Stimulated activated CD4-positive, alpha-beta T cell treated with anti-CD3 and anti-CD28 coated beads, Interleukin-1b, Interleukin-23, amount 100 ng/mL, for 24 hours (primary cell): ENCODE measurements around the gene NOLC1.

Source experiments
- DNase-seq, 4 experiments: peaks; one replicate each; pipeline ENCODE4 v3.0.0-alpha.2; 2020; ENCODE audit warnings: low read depth in 4 of 4, low spot score in 1 of 4

The NOLC1 gene

DNA sequence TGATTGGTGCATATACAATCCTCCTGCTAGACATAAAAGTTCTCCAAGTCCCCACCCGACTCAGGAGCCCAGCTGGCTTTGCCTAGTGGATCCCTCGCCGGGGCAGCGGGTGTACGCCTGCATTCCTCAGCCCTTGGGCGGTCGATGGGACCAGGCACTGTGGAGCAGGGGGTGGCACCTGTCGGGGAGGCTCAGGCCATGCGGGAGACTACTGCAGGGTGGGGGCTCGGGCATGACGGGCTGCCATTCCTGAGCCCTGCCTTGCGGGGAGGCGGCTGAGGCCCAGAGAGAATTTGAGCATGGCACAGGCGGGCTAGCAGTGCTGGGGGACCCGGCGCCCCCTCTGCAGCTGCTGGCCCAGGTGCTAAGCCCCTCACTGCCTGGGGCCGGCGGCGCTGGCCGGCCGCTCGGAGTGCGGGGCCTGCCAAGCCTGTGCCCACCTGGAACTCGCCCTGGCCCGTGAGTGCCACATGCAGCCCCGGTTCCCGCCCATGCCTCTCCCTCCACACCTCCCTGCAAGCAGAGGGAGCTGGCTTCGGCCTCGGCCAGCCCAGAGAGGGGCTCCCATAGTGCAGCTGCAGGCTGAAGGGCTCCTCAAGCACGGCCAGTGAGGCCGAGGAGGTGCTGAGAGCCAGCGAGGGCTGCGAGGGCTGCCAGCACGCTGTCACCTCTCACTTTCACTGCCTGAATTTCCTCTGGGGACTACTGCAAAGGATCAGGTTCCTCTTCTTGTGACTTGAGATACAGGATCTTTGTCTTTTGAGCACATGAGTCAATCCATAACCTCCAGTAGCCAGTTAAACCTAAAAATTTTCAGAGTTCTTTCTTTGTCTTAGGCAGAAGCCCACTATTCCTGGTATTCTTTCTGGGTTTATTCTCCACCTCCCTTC is 48.8 kb downstream of the NOLC1 start:
- DNase-seq: no peak

DNA sequence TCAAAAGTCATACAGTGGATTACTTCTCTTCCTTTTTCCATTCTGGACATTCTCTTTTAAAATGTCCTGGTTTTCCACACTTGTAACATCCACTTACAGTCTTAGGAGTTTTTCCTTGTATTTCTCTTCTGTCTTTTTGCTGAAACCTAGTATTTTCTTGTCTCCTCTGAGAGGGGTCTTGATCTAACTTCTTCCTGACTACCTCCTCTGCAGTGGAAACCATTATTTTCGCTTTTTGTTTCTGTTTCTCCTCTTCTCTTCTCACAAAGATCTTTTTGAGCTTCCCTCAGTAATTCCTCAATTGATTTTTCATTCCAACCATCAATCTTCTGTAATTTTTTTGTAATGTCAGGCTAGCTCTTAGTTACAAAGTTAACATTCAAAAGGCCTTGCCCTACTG is 50.2 kb downstream of the NOLC1 start:
- DNase-seq: no peak

DNA sequence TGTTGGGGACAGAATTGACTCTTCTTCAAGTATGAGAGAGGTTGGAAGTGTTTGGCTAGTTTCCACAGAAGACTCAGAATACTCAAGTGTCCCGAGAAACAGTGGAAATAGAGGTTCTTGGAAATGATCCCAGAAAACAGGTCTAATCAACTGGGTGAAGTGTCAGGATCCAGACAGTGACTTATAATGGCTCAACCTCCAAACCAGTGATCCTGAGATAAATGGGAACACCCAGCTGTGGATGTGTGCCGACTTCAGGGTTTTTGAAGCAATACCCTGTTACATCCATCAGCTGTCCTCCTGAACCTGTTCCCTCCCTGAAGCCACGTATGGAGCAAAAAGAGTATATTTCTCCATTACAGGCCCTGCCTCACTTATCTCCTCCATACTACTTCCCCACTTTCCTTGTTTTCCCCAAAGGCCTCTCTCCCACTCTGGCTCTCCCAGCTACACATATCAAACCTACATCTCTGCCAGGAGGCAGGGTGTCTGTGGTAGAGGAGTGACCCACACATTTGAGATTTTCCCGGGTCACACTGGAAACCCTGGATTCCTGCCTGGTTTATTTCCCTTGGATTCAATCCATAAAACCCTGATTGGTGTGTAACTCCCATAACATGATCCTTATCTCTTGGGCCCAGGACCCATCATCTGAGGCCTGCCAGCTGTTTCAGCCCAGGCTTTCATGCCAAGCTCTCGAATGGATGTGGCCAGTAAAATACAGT is 56.3 kb downstream of the NOLC1 start:
- DNase-seq: no peak

DNA sequence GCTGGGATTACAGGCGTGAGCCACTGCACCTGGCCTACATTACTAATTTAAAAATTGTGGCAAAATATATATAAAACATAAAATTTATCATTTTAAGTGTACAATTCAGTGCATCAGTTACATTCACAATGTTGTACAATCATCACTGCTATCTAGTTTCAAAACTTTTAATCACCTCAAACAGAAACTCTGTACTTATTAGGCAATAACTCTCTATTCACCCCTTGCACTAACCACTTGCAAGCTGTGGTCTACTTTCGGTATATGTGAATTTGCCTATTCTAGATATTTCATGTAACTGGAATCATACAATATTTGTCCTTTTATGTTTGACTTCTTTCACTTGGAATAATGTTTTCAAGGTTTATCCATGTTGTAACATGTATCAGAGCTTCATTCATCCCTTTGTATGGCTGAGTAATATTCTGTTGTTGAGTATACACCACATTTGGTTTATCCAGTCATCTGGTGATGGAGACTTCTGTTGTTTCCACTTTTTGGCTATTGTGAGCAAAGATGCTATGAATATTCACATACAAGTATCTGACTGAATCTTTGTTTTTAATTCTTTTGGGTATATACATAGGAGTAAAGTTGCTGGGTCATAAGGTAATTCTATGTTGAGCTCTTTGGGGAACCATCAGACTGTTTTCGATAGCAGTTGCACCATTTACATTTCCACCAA is 59.6 kb downstream of the NOLC1 start:
- no peak for DNase-seq
